Stomach (tissue), 9 donors: Measurements from ENCODE around the gene EXOSC7. TPM values are rescaled to one million over a fixed set of nuclear protein-coding genes. Genes with fewer than 3 reads are reported as not detected.

ENCODE experiments used
- DNase-seq, 2 donors: peaks; one replicate each; pipeline versions ENCODE4 v3.0.0 to v3.0.0-alpha.2; 2013 to 2019
- H3K27ac ChIP-seq, 5 donors: fragments of 200-600 bp in 4 of 5; sonication (generic) in 4 of 5; one replicate each; pipeline ENCODE4 v1.5.1; 2013 to 2019; ENCODE audit warnings: mild to moderate bottlenecking in 1 of 5, moderate library complexity in 1 of 5
- H3K27me3 ChIP-seq, 3 donors: fragments of 200-600 bp; sonication (generic); one replicate each; pipeline ENCODE4 v1.5.1; 2017 to 2019; ENCODE audit warnings: mixed run types in 1 of 3
- H3K36me3 ChIP-seq, 4 donors: fragments of 200-600 bp; sonication (generic); 1 replicate in 3 of 4; 2 replicates in 1 of 4; pipeline ENCODE4 v1.5.1; 2016 to 2019
- H3K4me1 ChIP-seq, 4 donors: fragments of 200-600 bp; sonication (generic); one replicate each; pipeline ENCODE4 v1.5.1; 2016 to 2019
- H3K4me3 ChIP-seq, 4 donors: fragments of 200-600 bp; sonication (generic) in 3 of 4; one replicate each; pipeline ENCODE4 v1.5.1; 2016 to 2019; ENCODE audit warnings: mild to moderate bottlenecking in 1 of 4
- H3K9me3 ChIP-seq, 4 donors: fragments of 200-600 bp; sonication (generic); one replicate each; pipeline ENCODE4 v1.5.1; 2016 to 2019
- EP300 ChIP-seq: sonication (generic); formaldehyde crosslinking; IDR thresholded peaks from one replicate; pipeline ENCODE4 v1.6.1; 2017; ENCODE audit warnings: antibody characterized with exemption
- POLR2A ChIP-seq, 4 donors: fragments of 450-650 bp; IDR thresholded peaks; one replicate each; pipeline ENCODE4 v1.6.1; 2016; ENCODE audit warnings: antibody characterized with exemption in 4 of 4, control low read depth in 2 of 4, mild to moderate bottlenecking in 1 of 4, moderate library complexity in 1 of 4
- POLR2AphosphoS5 ChIP-seq, 3 donors: sonication (generic); formaldehyde crosslinking; IDR thresholded peaks; one replicate each; pipeline ENCODE4 v1.6.1; 2016; ENCODE audit warnings: antibody characterized with exemption in 3 of 3
- WGBS, 5 donors: extraction: QIAGEN DNeasy Blood & Tissue Kit in 3 of 5; methylation state at CpG; one replicate each; pipeline versions ENCODE4 v1.1.5 to v1.1.7; 2013 to 2018; 5-methylcytosine and 5-hydroxymethylcytosine counted together
- intact Hi-C: fragments of 100-400 bp; cut with DNase I; formaldehyde crosslinking; loops from one replicate; pipeline ENCODE4 v1.15.1; 2023; ENCODE audit warnings: low total_unique reads
- polyA plus RNA-seq, 3 donors: library from polyadenylated mRNA; stranded (reverse); fragments of 200-250 nt; gene quantifications; one replicate each; pipeline ENCODE4 v1.2.3, GENCODE V29; 2013
- total RNA-seq, 5 donors: library from RNA; depleted of rRNA; stranded (reverse); fragments of >200 nt; gene quantifications; one replicate each; pipeline versions ENCODE4 v1.1.0 to v1.2.3, GENCODE V29; 2014 to 2016
- TF ChIP-seq, protein P1 (sequence below), 7 experiments: fragments of 450-650 bp in 4 of 7; fragments of 200-600 bp in 3 of 7; sonication (generic) in 3 of 7; IDR thresholded peaks; one replicate each; pipeline ENCODE4 v1.5.1; 2016 to 2019; ENCODE audit warnings: antibody characterized with exemption in 7 of 7, control low read depth in 2 of 7, mild to moderate bottlenecking in 1 of 7
- donor health status: healthy with polysubstance abuse.
- donor health status: Bipolar disorder and iron deficiency.
- donor health status: healthy.

Gene EXOSC7
- total and polyA plus RNA-seq, 8 donors, result 29.5 to 57.4 (median 42.6) TPM

DNA sequence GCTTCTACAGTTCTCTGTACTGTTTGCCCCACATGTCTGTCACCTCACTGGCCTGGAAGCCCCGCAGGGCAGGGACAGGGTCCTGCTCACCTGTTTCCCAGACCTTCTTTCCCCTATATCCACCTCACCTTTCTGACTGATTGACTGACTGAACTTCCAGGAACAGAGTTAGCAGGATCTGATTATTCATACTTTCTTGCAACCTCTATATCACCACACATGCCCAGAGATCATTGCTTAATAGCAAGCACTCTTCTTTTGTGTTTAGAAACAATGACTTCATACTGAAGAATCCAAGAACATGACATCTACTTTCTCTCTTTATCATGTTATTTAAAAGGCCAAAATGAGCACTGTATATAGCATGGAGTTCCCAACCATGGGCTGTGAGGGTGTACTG lies 32.1 kb downstream of the EXOSC7 start:
- H3K36me3 ChIP-seq, result peaks cover 10 to 74% (median 70%) of the 10 kb centered on the region in 4 donors
- H3K4me3 ChIP-seq, result no peak overlapping the region
- 94 to 100% (median 100%) methylated on average over 1 of the region's 1 CpG for WGBS, 5 donors
- intact Hi-C loops, result no loop called here
- H3K4me1 ChIP-seq, result peaks cover 4 to 30% (median 23%) of the 10 kb centered on the region in 4 donors
- H3K27ac ChIP-seq, result no peak overlapping the region
- TF ChIP-seq POLR2A (IDR thresholded peaks at IDR 0.05) (no peak), EP300 (no peak), POLR2AphosphoS5 (IDR thresholded peaks at IDR 0.05) (no peak)
- TF ChIP-seq, protein P1, sequence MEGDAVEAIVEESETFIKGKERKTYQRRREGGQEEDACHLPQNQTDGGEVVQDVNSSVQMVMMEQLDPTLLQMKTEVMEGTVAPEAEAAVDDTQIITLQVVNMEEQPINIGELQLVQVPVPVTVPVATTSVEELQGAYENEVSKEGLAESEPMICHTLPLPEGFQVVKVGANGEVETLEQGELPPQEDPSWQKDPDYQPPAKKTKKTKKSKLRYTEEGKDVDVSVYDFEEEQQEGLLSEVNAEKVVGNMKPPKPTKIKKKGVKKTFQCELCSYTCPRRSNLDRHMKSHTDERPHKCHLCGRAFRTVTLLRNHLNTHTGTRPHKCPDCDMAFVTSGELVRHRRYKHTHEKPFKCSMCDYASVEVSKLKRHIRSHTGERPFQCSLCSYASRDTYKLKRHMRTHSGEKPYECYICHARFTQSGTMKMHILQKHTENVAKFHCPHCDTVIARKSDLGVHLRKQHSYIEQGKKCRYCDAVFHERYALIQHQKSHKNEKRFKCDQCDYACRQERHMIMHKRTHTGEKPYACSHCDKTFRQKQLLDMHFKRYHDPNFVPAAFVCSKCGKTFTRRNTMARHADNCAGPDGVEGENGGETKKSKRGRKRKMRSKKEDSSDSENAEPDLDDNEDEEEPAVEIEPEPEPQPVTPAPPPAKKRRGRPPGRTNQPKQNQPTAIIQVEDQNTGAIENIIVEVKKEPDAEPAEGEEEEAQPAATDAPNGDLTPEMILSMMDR (IDR thresholded peaks at IDR 0.05), result no peak
- DNase-seq, result no peak
- no peaks in the 10 kb centered on the region for H3K27me3 ChIP-seq
- no peaks in the 10 kb centered on the region for H3K9me3 ChIP-seq

DNA sequence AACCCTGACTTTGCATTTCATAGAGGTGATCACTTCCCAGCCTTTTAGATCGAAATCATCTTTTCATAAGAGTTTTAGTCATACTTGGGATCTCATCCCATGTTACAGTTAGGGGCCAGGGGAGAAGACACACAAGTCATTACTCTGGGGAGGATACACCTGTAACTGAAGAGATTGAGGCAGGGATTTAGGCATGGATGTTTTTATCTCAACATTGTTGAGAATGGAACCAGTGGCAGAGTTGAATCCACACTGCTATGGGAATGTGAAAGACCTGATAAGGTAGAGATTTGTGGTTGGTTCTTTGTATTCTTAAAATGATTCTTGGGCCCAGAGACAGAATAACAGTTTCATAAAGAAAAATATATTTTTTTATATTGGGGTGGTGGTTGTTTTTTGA lies 33.8 kb downstream of the EXOSC7 start:
- H3K4me3 ChIP-seq, result no peak overlapping the region
- H3K4me1 ChIP-seq, result peaks cover 7 to 41% (median 23%) of the 10 kb centered on the region in 4 donors
- WGBS, 5 donors, result 93 to 97% (median 97%) methylated on average over 1 of the region's 1 CpG
- intact Hi-C loops, result no loop called here
- peak overlapping the region in 1 of 5 donors; percentile 78 for H3K27ac ChIP-seq
- DNase-seq, result no peak
- no peaks in the 10 kb centered on the region for H3K9me3 ChIP-seq
- H3K36me3 ChIP-seq, result peaks cover 10 to 71% (median 65%) of the 10 kb centered on the region in 4 donors
- TF ChIP-seq POLR2A (IDR thresholded peaks at IDR 0.05) (no peak), EP300 (no peak), POLR2AphosphoS5 (IDR thresholded peaks at IDR 0.05) (no peak)
- TF ChIP-seq, protein P1 (IDR thresholded peaks at IDR 0.05), result no peak
- no peaks in the 10 kb centered on the region for H3K27me3 ChIP-seq

DNA sequence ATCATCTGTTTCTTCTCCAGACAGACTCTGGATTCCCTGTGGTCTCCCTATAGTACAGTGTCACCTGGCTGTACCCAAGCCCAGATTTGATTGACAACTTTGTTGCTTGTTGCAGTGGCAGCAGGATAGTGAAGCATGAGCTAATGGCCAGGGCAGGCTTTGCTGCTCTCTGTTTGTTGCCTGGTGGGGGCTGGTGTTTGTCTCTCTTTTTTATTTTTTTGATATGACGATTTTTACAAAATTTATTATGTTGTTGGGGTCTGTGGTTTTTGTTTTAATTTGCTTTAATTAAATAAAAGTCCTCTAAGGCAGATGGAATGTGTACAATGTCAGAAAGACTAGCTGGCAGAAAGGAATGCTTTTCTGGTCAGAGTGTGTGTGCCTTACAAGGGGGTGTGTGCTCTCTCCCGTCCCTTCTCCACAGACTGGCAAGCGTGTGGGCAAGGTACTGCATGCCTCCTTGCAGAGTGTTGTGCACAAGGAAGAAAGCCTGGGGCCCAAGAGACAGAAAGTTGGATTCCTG lies 34.8 kb downstream of the EXOSC7 start:
- DNase-seq, result no peak
- no peaks in the 10 kb centered on the region for H3K9me3 ChIP-seq
- H3K27me3 ChIP-seq, result no peaks in the 10 kb centered on the region
- H3K36me3 ChIP-seq, result peaks cover 11 to 71% (median 65%) of the 10 kb centered on the region in 4 donors
- no peak for TF ChIP-seq EP300
- TF ChIP-seq POLR2A (IDR thresholded peaks at IDR 0.05), result no peak
- TF ChIP-seq, protein P1 (IDR thresholded peaks at IDR 0.05), result no peak
- TF ChIP-seq POLR2AphosphoS5 (IDR thresholded peaks at IDR 0.05), result no peak
- WGBS, 5 donors, result 62 to 78% (median 67%) methylated on average over 3 of the region's 3 CpGs
- intact Hi-C loops, result no loop called here
- H3K27ac ChIP-seq, result peak overlapping the region in 4 of 5 donors; percentile 64 to 78 (median 76)
- no peak overlapping the region for H3K4me3 ChIP-seq
- peaks cover 7 to 41% (median 23%) of the 10 kb centered on the region in 4 donors for H3K4me1 ChIP-seq

DNA sequence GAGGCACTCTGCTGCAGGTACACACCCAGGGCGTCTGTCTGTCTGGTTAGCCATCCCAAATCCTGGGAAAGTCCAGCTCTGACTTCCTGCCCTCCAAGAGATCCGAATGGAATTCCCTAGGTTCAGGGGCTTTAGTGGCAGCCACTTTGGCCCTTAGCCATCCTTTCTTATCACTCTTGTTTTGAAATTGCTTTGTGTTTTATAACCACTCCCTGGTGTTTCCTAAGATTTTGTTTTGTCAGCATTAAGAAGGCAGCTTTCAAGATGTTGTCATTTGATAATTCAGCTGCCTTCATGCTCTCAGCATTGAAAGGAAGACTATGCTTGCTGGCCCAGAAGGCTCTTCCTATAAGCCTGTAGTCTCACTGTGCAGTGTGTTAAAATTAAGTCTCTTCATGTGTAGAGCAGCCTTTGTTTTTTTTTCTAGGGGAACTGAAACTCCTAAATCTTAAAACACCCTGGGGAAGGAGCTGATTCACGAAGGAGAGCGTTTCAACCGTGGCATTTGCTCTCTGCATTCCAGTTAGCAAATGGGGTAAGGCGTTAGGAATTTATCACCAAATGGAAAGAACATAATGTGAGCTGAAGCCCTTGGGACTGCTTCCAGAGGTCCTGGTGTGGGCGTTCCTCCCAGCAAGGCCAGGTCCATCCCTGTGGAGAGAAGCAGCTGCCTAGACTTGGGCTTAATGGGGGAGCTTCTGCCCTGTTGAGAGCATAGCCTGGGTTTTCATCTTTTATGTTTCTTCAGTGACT lies 35.9 kb downstream of the EXOSC7 start:
- peaks cover 10 to 69% (median 60%) of the 10 kb centered on the region in 4 donors for H3K36me3 ChIP-seq
- no peaks in the 10 kb centered on the region for H3K27me3 ChIP-seq
- peak; percentile 39 to 58 for DNase-seq
- H3K4me1 ChIP-seq, result peaks cover 7 to 41% (median 23%) of the 10 kb centered on the region in 4 donors
- intact Hi-C loops, result no loop called here
- no peaks in the 10 kb centered on the region for H3K9me3 ChIP-seq
- H3K27ac ChIP-seq, result peak overlapping the region in 4 of 5 donors; percentile 64 to 78 (median 76)
- 38 to 53% (median 43%) methylated on average over 7 of the region's 7 CpGs for WGBS, 5 donors
- H3K4me3 ChIP-seq, result no peak overlapping the region
- TF ChIP-seq POLR2AphosphoS5 (IDR thresholded peaks at IDR 0.05), result peak in 2 of 3 donors; percentile 22 to 52
- TF ChIP-seq, protein P1 (IDR thresholded peaks at IDR 0.05), result no peak
